Heart left ventricle (tissue), 16 donors: ENCODE measurements around the gene TMEM171. TPM values are rescaled to one million over a fixed set of nuclear protein-coding genes. Genes with fewer than 3 reads are reported as not detected.

Source experiments
- ATAC-seq, 4 donors: fragments of 200-7000 bp; cut with Tn5 transposase; one replicate each; pipeline ENCODE4 v1.9.1; 2020 to 2022; ENCODE audit warnings: moderate library complexity in 4 of 4, mild to moderate bottlenecking in 3 of 4, moderate number of reproducible peaks in 1 of 4
- DNase-seq, 5 donors: peaks; one replicate each; pipeline ENCODE4 v3.0.0-alpha.2; 2020
- H3K27ac ChIP-seq, 12 donors: fragments of 200-600 bp; sonication (generic) in 4 of 12; one replicate each; pipeline versions ENCODE4 v1.5.0 to v1.8.0; 2016 to 2022; ENCODE audit warnings: mild to moderate bottlenecking in 2 of 12
- H3K27me3 ChIP-seq, 9 donors: fragments of 200-600 bp; sonication (generic) in 2 of 9; one replicate each; pipeline versions ENCODE4 v1.5.1 to v1.8.0; 2016 to 2022; ENCODE audit warnings: mild to moderate bottlenecking in 3 of 9
- H3K36me3 ChIP-seq, 9 donors: fragments of 200-600 bp; sonication (generic) in 2 of 9; one replicate each; pipeline versions ENCODE4 v1.5.0 to v1.8.0; 2018 to 2022; ENCODE audit warnings: mild to moderate bottlenecking in 2 of 9
- H3K4me1 ChIP-seq, 12 donors: fragments of 200-600 bp; sonication (generic) in 4 of 12; one replicate each; pipeline versions ENCODE4 v1.5.0 to v1.8.0; 2016 to 2022; ENCODE audit warnings: mild to moderate bottlenecking in 3 of 12
- H3K4me3 ChIP-seq, 12 donors: fragments of 200-600 bp; sonication (generic) in 4 of 12; one replicate each; pipeline versions ENCODE4 v1.5.0 to v1.8.0; 2017 to 2022; ENCODE audit warnings: mild to moderate bottlenecking in 9 of 12, moderate library complexity in 4 of 12
- H3K9me3 ChIP-seq, 12 donors: fragments of 200-600 bp; sonication (generic) in 4 of 12; one replicate each; pipeline versions ENCODE4 v1.5.0 to v1.8.0; 2016 to 2022; ENCODE audit warnings: mild to moderate bottlenecking in 1 of 12
- POLR2A ChIP-seq, 2 donors: fragments of 450-650 bp; IDR thresholded peaks; one replicate each; pipeline ENCODE4 v1.6.1; 2017; ENCODE audit warnings: antibody characterized with exemption in 2 of 2, mild to moderate bottlenecking in 2 of 2, moderate library complexity in 2 of 2
- WGBS, 4 donors: extraction: QIAGEN DNeasy Blood & Tissue Kit in 2 of 4; methylation state at CpG; one replicate each; pipeline versions ENCODE4 v1.1.5 to v1.1.7; 2013 to 2018; 5-methylcytosine and 5-hydroxymethylcytosine counted together
- intact Hi-C, 10 donors: fragments of 100-400 bp; cut with DNase I; formaldehyde crosslinking; loops; one replicate each; pipeline versions ENCODE4 v1.11.1 to v1.14.2; 2022
- polyA plus RNA-seq, 2 donors: library from polyadenylated mRNA; stranded (reverse); fragments of 200-250 nt; gene quantifications; one replicate each; pipeline ENCODE4 v1.2.3, GENCODE V29; 2013
- total RNA-seq, 9 donors: library from RNA; depleted of rRNA in 2 of 9; stranded (reverse); fragments of >200 nt in 2 of 9; fragmentation: NEBNext Ultra II Directional in 3 of 9; extraction: Animal tissue kit (Norgen Biotek cat#: 25700) in 3 of 9; gene quantifications; one replicate each; pipeline versions ENCODE4 v1.1.0 to v1.2.4, GENCODE V29; 2016 to 2023
- TF ChIP-seq, protein P1 (sequence below), 12 donors: fragments of 200-600 bp; sonication (generic) in 4 of 12; IDR thresholded peaks; one replicate each; pipeline versions ENCODE4 v1.5.0 to v1.8.0; 2018 to 2022; ENCODE audit warnings: antibody characterized with exemption in 12 of 12, mild to moderate bottlenecking in 5 of 12
- donor health status: ischemic (EF 13 %, LVEDD 7.1; RV severe dilation, severe dysfunction).
- donor health status: healthy with polysubstance abuse.
- donor health status: DM: no; HTN: yes; CAD: no.
- donor health status: DM: no; HTN: no; CAD: no.
- donor health status: ischemic (EF 25% LVEDD 6.9; RV normal size, moderate dysfunction).
- donor health status: ischemic (EF 25% LVEDD 5.7; RV mildly dilated, moderate dysfunction).
- donor health status: healthy.
- donor health status: DM: yes; HTN: yes; CAD: no.
- donor health status: ischemic (EF 35%, LVEDD 5.7; RV mildly dilated, moderate dysfunction).
- donor health status: nonischemic (EF 11% LVEDD 7.7; RV severe dilation, severe dysfunction).
- donor health status: DM: yes; HTN: yes; CAD: no.
- donor health status: PGD.
- donor health status: ischemic (EF 29% LVEDD 5.4; RV normal size, mild dysfunction).
- donor health status: nonischemic (EF 23%, LVEDD 6.1; RV moderate dilation, normal function).

TMEM171 gene
- total and polyA plus RNA-seq, 11 donors, result 0.27 TPM; not detected in 10

DNA sequence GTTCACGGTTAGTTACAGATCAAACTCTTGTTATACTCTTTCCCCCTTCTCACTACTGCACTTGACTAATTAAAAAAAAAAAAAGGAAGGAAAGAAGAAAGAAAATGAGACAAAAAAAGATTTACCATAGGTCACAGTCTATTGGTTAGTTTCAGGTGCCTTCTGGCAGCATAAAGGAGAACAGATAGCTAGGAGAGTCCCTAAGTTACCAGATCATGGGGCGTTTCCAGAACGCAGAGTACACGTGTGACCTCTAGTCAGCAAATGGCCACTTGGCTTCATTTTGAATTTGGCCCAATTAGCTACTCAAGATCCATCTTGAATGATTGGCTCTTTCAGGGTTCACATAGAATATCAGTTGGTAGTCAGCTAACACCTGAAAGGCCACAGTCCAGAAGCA, 20.3 kb upstream of the TMEM171 start:
- TF ChIP-seq, protein P1, sequence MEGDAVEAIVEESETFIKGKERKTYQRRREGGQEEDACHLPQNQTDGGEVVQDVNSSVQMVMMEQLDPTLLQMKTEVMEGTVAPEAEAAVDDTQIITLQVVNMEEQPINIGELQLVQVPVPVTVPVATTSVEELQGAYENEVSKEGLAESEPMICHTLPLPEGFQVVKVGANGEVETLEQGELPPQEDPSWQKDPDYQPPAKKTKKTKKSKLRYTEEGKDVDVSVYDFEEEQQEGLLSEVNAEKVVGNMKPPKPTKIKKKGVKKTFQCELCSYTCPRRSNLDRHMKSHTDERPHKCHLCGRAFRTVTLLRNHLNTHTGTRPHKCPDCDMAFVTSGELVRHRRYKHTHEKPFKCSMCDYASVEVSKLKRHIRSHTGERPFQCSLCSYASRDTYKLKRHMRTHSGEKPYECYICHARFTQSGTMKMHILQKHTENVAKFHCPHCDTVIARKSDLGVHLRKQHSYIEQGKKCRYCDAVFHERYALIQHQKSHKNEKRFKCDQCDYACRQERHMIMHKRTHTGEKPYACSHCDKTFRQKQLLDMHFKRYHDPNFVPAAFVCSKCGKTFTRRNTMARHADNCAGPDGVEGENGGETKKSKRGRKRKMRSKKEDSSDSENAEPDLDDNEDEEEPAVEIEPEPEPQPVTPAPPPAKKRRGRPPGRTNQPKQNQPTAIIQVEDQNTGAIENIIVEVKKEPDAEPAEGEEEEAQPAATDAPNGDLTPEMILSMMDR (IDR thresholded peaks at IDR 0.05), result no peak
- TF ChIP-seq POLR2A (IDR thresholded peaks at IDR 0.05), result no peak
- Histone ChIP-seq H3K27ac (no peak overlapping the region), H3K4me3 (no peak overlapping the region), H3K27me3 (no peaks in the 10 kb centered on the region), H3K4me1 (no peaks in the 10 kb centered on the region), H3K36me3 (no peaks in the 10 kb centered on the region), H3K9me3 (peaks cover 0 to 26% (median 13%) of the 10 kb centered on the region in 12 donors)
- WGBS, 4 donors, result 94 to 95% (median 94%) methylated on average over 4 of the region's 4 CpGs
- intact Hi-C loops, result no loop called here
- ATAC-seq (no peak), DNase-seq (no peak)

DNA sequence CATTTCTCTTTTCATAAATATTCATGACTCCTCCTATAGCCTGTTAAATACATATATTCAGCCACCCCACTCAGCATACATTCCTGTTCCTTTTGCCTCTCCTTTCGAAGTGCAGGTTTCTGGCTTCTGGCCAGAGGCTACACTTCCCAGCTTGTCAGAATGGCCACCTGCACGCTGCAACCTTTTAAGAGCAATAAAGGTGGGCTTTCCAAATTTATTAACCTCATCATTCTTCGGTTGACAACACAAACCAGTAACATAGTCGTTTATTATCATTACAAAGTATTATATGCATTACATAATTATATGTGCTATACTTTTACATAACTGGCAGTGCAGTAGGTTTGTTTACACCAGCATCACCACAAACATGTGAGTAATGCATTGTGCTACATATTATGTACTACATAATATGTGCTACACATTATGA, 16.5 kb upstream of the TMEM171 start:
- H3K4me1 ChIP-seq, result no peaks in the 10 kb centered on the region
- H3K27ac ChIP-seq, result no peak overlapping the region
- TF ChIP-seq, protein P1 (IDR thresholded peaks at IDR 0.05), result no peak
- no peak for TF ChIP-seq POLR2A (IDR thresholded peaks at IDR 0.05)
- H3K4me3 ChIP-seq, result no peak overlapping the region
- H3K9me3 ChIP-seq, result peaks cover 0 to 16% (median 5%) of the 10 kb centered on the region in 12 donors
- intact Hi-C loops, result no loop called here
- H3K27me3 ChIP-seq, result no peaks in the 10 kb centered on the region
- ATAC-seq, result no peak
- H3K36me3 ChIP-seq, result no peaks in the 10 kb centered on the region
- WGBS, 4 donors, result 76 to 77% (median 76%) methylated on average over 4 of the region's 4 CpGs
- DNase-seq, result no peak

DNA sequence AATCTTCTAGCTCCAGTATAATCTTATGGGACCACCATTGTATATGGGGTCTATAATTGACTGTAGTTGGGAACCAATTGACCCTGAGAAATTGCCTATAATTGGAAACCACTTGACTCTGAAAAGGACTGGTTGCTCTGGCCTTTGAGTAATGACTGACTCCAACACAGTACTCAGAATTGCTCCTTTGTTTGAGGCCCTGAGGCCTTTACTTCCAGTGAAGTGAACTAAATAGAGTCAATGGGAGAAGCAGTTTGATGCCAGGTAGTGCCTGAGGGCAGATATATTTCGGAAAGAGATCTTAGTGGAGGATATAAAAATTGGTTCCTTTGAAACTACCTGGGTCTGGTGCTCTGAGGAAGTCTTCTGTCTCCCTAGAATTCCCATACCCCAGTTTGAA, 16.0 kb upstream of the TMEM171 start:
- TF ChIP-seq, protein P1 (IDR thresholded peaks at IDR 0.05), result no peak
- no peak for TF ChIP-seq POLR2A (IDR thresholded peaks at IDR 0.05)
- Histone ChIP-seq H3K36me3 (no peaks in the 10 kb centered on the region), H3K4me1 (no peaks in the 10 kb centered on the region), H3K27me3 (no peaks in the 10 kb centered on the region), H3K27ac (no peak overlapping the region), H3K4me3 (no peak overlapping the region), H3K9me3 (peaks cover 0 to 16% (median 5%) of the 10 kb centered on the region in 12 donors)
- DNase-seq (no peak), ATAC-seq (no peak)
- intact Hi-C loops, result no loop called here
- 74 to 86% (median 79%) methylated on average over 1 of the region's 1 CpG for WGBS, 4 donors

- Histone ChIP-seq H3K9me3 (peaks cover 0 to 16% (median 5%) of the 10 kb centered on the region in 12 donors), H3K36me3 (no peaks in the 10 kb centered on the region), H3K27me3 (no peaks in the 10 kb centered on the region), H3K4me1 (no peaks in the 10 kb centered on the region), H3K4me3 (no peak overlapping the region), H3K27ac (no peak overlapping the region)
- intact Hi-C loops, result no loop called here
- DNase-seq (no peak), ATAC-seq (no peak)
- TF ChIP-seq, protein P1 (IDR thresholded peaks at IDR 0.05), result no peak
- TF ChIP-seq POLR2A (IDR thresholded peaks at IDR 0.05), result no peak
Measured at GRCh38 chr5:73106335-73106734, 14.0 kb upstream of the TMEM171 start.
